NCI-H2107 treated with DMSO at 0.1 percent for 48 hours (cell line): ENCODE measurements around the gene TMEM229B.

ENCODE experiments used
- DNase-seq: peaks from one replicate; lab custom pipeline; 2025; ENCODE audit not compliant: unreplicated experiment; lab: John Stamatoyannopoulos, UW

TMEM229B gene

GRCh38 chr14:67515386-67516079, 27.0 kb upstream of the TMEM229B start:
- no peak for DNase-seq

GRCh38 chr14:67514650-67515385, 26.3 kb upstream of the TMEM229B start:
- DNase-seq: no peak

- DNase-seq: no peak
Measured at GRCh38 chr14:67514203-67514607, 25.7 kb upstream of the TMEM229B start.

- DNase-seq: no peak
Measured at GRCh38 chr14:67513631-67514108, 25.1 kb upstream of the TMEM229B start.

GRCh38 chr14:67512463-67513310, 24.2 kb upstream of the TMEM229B start:
- no peak for DNase-seq

GRCh38 chr14:67510836-67511235, 22.3 kb upstream of the TMEM229B start:
- DNase-seq: no peak

- no peak for DNase-seq
Measured at GRCh38 chr14:67510121-67510520, 21.6 kb upstream of the TMEM229B start.

- no peak for DNase-seq
Measured at GRCh38 chr14:67508956-67509355, 20.4 kb upstream of the TMEM229B start.

- DNase-seq: no peak
Measured at GRCh38 chr14:67505254-67505653, 16.7 kb upstream of the TMEM229B start.

GRCh38 chr14:67503331-67503730, 14.8 kb upstream of the TMEM229B start:
- DNase-seq: no peak

- DNase-seq: no peak
Measured at GRCh38 chr14:67502867-67503266, 14.3 kb upstream of the TMEM229B start.

GRCh38 chr14:67501670-67502069, 13.1 kb upstream of the TMEM229B start:
- no peak for DNase-seq

GRCh38 chr14:67500981-67501380, 12.5 kb upstream of the TMEM229B start:
- no peak for DNase-seq

GRCh38 chr14:67497716-67498115, 9.2 kb upstream of the TMEM229B start:
- DNase-seq: no peak

- DNase-seq: no peak
Measured at GRCh38 chr14:67497216-67497615, 8.7 kb upstream of the TMEM229B start.

- DNase-seq: no peak
Measured at GRCh38 chr14:67495827-67496226, 7.3 kb upstream of the TMEM229B start.

- DNase-seq: no peak
Measured at GRCh38 chr14:67493092-67493717, 4.7 kb upstream of the TMEM229B start.

GRCh38 chr14:67492538-67492937, 4.0 kb upstream of the TMEM229B start:
- DNase-seq: no peak

- DNase-seq: peak; percentile 92
Measured at GRCh38 chr14:67491741-67492507, 3.4 kb upstream of the TMEM229B start.

GRCh38 chr14:67491285-67491684, 2.8 kb upstream of the TMEM229B start:
- no peak for DNase-seq
